ENCODE results near the gene SH3BGRL2. TPM values are rescaled to one million over a fixed set of nuclear protein-coding genes. Genes with fewer than 3 reads are reported as not detected.

SH3BGRL2 gene
- total RNA-seq, 2 donors from 2014 or later, result 24.1 to 29.1 TPM

DNA sequence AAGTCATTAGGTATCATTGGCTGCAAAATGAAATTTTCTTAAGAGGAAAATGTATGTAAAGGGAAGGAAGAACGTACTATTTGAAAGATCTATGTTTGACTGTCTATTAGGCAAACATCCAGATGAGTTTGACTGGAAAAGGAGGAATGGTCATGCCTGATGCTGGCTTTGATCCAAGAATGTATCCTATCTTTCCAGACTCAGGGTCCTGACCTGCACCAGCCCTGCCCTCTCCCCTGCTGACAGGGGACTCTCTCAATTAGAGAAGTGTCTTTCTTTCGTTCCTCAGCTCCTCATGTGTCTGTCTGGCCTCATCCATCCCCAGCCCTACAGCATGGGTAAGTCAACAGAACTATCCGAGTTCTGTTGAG, 21.9 kb upstream of the SH3BGRL2 start:
- no peak for TF ChIP-seq CTCF (IDR thresholded peaks at IDR 0.05)
- no peaks in the 10 kb centered on the region for H3K9me3 ChIP-seq
- no peak for DNase-seq (ENCODE audit: low spot score)
- no peak for ATAC-seq (ENCODE audit: insufficient number of reproducible peaks, low FRiP score, low read depth)
- no peak overlapping the region for H3K4me3 ChIP-seq
- no peaks in the 10 kb centered on the region for H3K36me3 ChIP-seq
- peaks cover 0 to 8% of the 10 kb centered on the region in 2 donors for H3K4me1 ChIP-seq (ENCODE audit: control insufficient read depth in 1 of 2, low read depth in 2 of 2)
- H3K27me3 ChIP-seq (replicated peaks; ENCODE audit: insufficient read depth), result no peaks in the 10 kb centered on the region
- no peak overlapping the region for H3K27ac ChIP-seq

- no peak for DNase-seq (ENCODE audit: low spot score)
- H3K4me1 ChIP-seq (ENCODE audit: control insufficient read depth in 1 of 2, low read depth in 2 of 2), result peaks cover 0 to 8% of the 10 kb centered on the region in 2 donors
- H3K36me3 ChIP-seq, result no peaks in the 10 kb centered on the region
These were observed 20.7 kb upstream of the SH3BGRL2 start for GRCh38 chr6:79610306-79611009.

GRCh38 chr6:79612457-79612856, 18.7 kb upstream of the SH3BGRL2 start:
- no peaks in the 10 kb centered on the region for H3K9me3 ChIP-seq
- no peak for DNase-seq (ENCODE audit: low spot score)
- H3K27me3 ChIP-seq (replicated peaks; ENCODE audit: insufficient read depth), result no peaks in the 10 kb centered on the region
- no peaks in the 10 kb centered on the region for H3K36me3 ChIP-seq
- no peaks in the 10 kb centered on the region for H3K4me1 ChIP-seq (ENCODE audit: control insufficient read depth in 1 of 2, low read depth in 2 of 2)
- TF ChIP-seq CTCF (IDR thresholded peaks at IDR 0.05), result no peak
- ATAC-seq (ENCODE audit: insufficient number of reproducible peaks, low FRiP score, low read depth), result no peak
- H3K27ac ChIP-seq, result no peak overlapping the region
- no peak overlapping the region for H3K4me3 ChIP-seq

More at GRCh38 chr6:79610306-79611009, 20.7 kb upstream of the SH3BGRL2 start:
- no peak overlapping the region for H3K27ac ChIP-seq
- H3K27me3 ChIP-seq (replicated peaks; ENCODE audit: insufficient read depth), result no peaks in the 10 kb centered on the region
- ATAC-seq (ENCODE audit: insufficient number of reproducible peaks, low FRiP score, low read depth), result no peak
- H3K4me3 ChIP-seq, result no peak overlapping the region
- TF ChIP-seq CTCF (IDR thresholded peaks at IDR 0.05), result no peak
- H3K9me3 ChIP-seq, result no peaks in the 10 kb centered on the region

DNA sequence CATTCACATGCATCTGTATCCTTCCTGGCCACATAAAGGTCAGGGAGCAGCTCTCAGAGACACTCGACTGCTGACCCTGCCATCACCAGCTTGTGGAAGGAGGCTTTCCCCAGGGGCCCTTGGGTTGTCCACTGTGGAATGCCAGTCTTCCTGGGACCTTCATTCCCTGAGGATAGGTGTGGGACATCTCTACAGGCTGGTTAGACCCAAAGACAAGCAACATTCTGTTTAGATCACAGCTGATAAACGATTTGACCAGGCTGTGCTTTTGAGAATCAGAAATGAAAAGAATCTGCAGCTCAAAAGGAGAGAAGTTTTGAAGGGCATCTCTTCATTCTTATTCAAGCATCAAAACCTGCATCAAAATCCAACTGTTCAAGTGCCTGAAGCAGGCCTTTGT, 18.2 kb upstream of the SH3BGRL2 start:
- no peak for DNase-seq (ENCODE audit: low spot score)
- Histone ChIP-seq H3K4me3 (no peak overlapping the region), H3K36me3 (no peaks in the 10 kb centered on the region), H3K27ac (no peak overlapping the region), H3K4me1 (ENCODE audit: control insufficient read depth in 1 of 2, low read depth in 2 of 2) (no peaks in the 10 kb centered on the region), H3K9me3 (no peaks in the 10 kb centered on the region), H3K27me3 (replicated peaks; ENCODE audit: insufficient read depth) (no peaks in the 10 kb centered on the region)
- TF ChIP-seq CTCF (IDR thresholded peaks at IDR 0.05), result no peak
- ATAC-seq (ENCODE audit: insufficient number of reproducible peaks, low FRiP score, low read depth), result no peak

- no peaks in the 10 kb centered on the region for H3K9me3 ChIP-seq
- no peak overlapping the region for H3K27ac ChIP-seq
- DNase-seq (ENCODE audit: low spot score) (no peak), ATAC-seq (ENCODE audit: insufficient number of reproducible peaks, low FRiP score, low read depth) (no peak)
- no peaks in the 10 kb centered on the region for H3K27me3 ChIP-seq (replicated peaks; ENCODE audit: insufficient read depth)
- H3K4me1 ChIP-seq (ENCODE audit: control insufficient read depth in 1 of 2, low read depth in 2 of 2), result no peaks in the 10 kb centered on the region
- H3K36me3 ChIP-seq, result no peaks in the 10 kb centered on the region
- no peak for TF ChIP-seq CTCF (IDR thresholded peaks at IDR 0.05)
- H3K4me3 ChIP-seq, result no peak overlapping the region
These were observed 17.2 kb upstream of the SH3BGRL2 start for GRCh38 chr6:79613912-79614311.

Data from thoracic aorta (tissue), 2 donors.